Memory B cell (primary cell): ENCODE results near the gene DCAF7.

Source experiments
- ATAC-seq: fragments of 150-1000 bp; cut with Tn5 transposase; 2 replicates; pipeline ENCODE4 v1.10.0; 2021; ENCODE audit warnings: low read depth, mild to moderate bottlenecking, moderate library complexity
- DNase-seq, 2 donors: peaks; one replicate each; pipeline ENCODE4 v3.0.0; 2022; ENCODE audit warnings: low spot score in 2 of 2
- H3K27ac Mint-ChIP-seq: one replicate; pipeline ENCODE4 v1.8.0; 2022; ENCODE audit warnings: mild to moderate bottlenecking, moderate library complexity, mixed read lengths
- H3K27me3 Mint-ChIP-seq: one replicate; pipeline ENCODE4 v1.8.0; 2022; ENCODE audit warnings: mixed read lengths
- H3K36me3 Mint-ChIP-seq: one replicate; pipeline ENCODE4 v1.8.0; 2022; ENCODE audit warnings: mild to moderate bottlenecking, mixed read lengths
- H3K4me1 Mint-ChIP-seq: one replicate; pipeline ENCODE4 v1.8.0; 2022; ENCODE audit warnings: mixed read lengths
- H3K4me3 Mint-ChIP-seq: one replicate; pipeline ENCODE4 v1.8.0; 2022; ENCODE audit warnings: mild to moderate bottlenecking, moderate library complexity, mixed read lengths
- H3K9me3 Mint-ChIP-seq: one replicate; pipeline ENCODE4 v1.8.0; 2022; ENCODE audit warnings: mixed read lengths

DCAF7 gene

GRCh38 chr17:63549946-63550816 is at the start of gene DCAF7:
Gene DCAF7, plus strand, starts transcription at chr17:63550477. Its CDS starts 201 bp downstream, at chr17:63550678.
- Mint-ChIP-seq H3K27me3 (no peaks in the 10 kb centered on the region), H3K27ac (peak within 1 kb of the TSS; percentile 92), H3K9me3 (no peaks in the 10 kb centered on the region), H3K36me3 (no peaks in the 10 kb centered on the region), H3K4me3 (peak within 1 kb of the TSS; percentile 96), H3K4me1 (peaks cover 29% of the 10 kb centered on the region)
- peak; percentile 96 to 99 for DNase-seq
- ATAC-seq: peak; percentile 91

GRCh38 chr17:63500543-63501390 is 49.5 kb upstream of the DCAF7 start:
- ATAC-seq: no peak
- Mint-ChIP-seq H3K27ac (no peak overlapping the region), H3K4me3 (no peak overlapping the region), H3K9me3 (peaks cover 4% of the 10 kb centered on the region), H3K27me3 (peaks cover 27% of the 10 kb centered on the region), H3K36me3 (peaks cover 2% of the 10 kb centered on the region), H3K4me1 (no peaks in the 10 kb centered on the region)
- DNase-seq: no peak

GRCh38 chr17:63503341-63503705 is 47.0 kb upstream of the DCAF7 start:
- no peak for DNase-seq
- Mint-ChIP-seq H3K27ac (no peak overlapping the region), H3K27me3 (peaks cover 33% of the 10 kb centered on the region), H3K9me3 (peaks cover 5% of the 10 kb centered on the region), H3K4me1 (no peaks in the 10 kb centered on the region), H3K36me3 (peaks cover 2% of the 10 kb centered on the region), H3K4me3 (no peak overlapping the region)
- no peak for ATAC-seq

- Mint-ChIP-seq H3K27ac (no peak overlapping the region), H3K27me3 (peaks cover 36% of the 10 kb centered on the region), H3K4me1 (no peaks in the 10 kb centered on the region), H3K36me3 (peaks cover 2% of the 10 kb centered on the region), H3K4me3 (no peak overlapping the region), H3K9me3 (peaks cover 5% of the 10 kb centered on the region)
- ATAC-seq (no peak), DNase-seq (no peak)
Observed at GRCh38 chr17:63504261-63504660, 46.0 kb upstream of the DCAF7 start.

- no peak overlapping the region for H3K4me3 Mint-ChIP-seq
- H3K4me1 Mint-ChIP-seq: no peaks in the 10 kb centered on the region
- no peak for DNase-seq
- peaks cover 38% of the 10 kb centered on the region for H3K27me3 Mint-ChIP-seq
- H3K27ac Mint-ChIP-seq: no peak overlapping the region
- ATAC-seq: no peak
- H3K9me3 Mint-ChIP-seq: peaks cover 5% of the 10 kb centered on the region
- H3K36me3 Mint-ChIP-seq: peaks cover 2% of the 10 kb centered on the region
Observed at GRCh38 chr17:63505341-63505740, 44.9 kb upstream of the DCAF7 start.

GRCh38 chr17:63506627-63507026 is 43.6 kb upstream of the DCAF7 start:
- ATAC-seq: no peak
- no peak for DNase-seq
- H3K27ac Mint-ChIP-seq: no peak overlapping the region
- peaks cover 2% of the 10 kb centered on the region for H3K36me3 Mint-ChIP-seq
- no peaks in the 10 kb centered on the region for H3K4me1 Mint-ChIP-seq
- H3K27me3 Mint-ChIP-seq: peaks cover 27% of the 10 kb centered on the region
- H3K4me3 Mint-ChIP-seq: no peak overlapping the region
- peaks cover 5% of the 10 kb centered on the region for H3K9me3 Mint-ChIP-seq

GRCh38 chr17:63511331-63511730 is 38.9 kb upstream of the DCAF7 start:
- DNase-seq (no peak), ATAC-seq (no peak)
- Mint-ChIP-seq H3K36me3 (no peaks in the 10 kb centered on the region), H3K9me3 (no peaks in the 10 kb centered on the region), H3K4me1 (peaks cover 5% of the 10 kb centered on the region), H3K4me3 (no peak overlapping the region), H3K27me3 (peaks cover 13% of the 10 kb centered on the region), H3K27ac (no peak overlapping the region)

- no peaks in the 10 kb centered on the region for H3K9me3 Mint-ChIP-seq
- H3K27ac Mint-ChIP-seq: no peak overlapping the region
- no peak overlapping the region for H3K4me3 Mint-ChIP-seq
- no peak for DNase-seq
- H3K4me1 Mint-ChIP-seq: peaks cover 5% of the 10 kb centered on the region
- ATAC-seq: no peak
- H3K27me3 Mint-ChIP-seq: peaks cover 13% of the 10 kb centered on the region
- no peaks in the 10 kb centered on the region for H3K36me3 Mint-ChIP-seq
Observed at GRCh38 chr17:63512388-63512787, 37.9 kb upstream of the DCAF7 start.

- Mint-ChIP-seq H3K27ac (no peak overlapping the region), H3K9me3 (no peaks in the 10 kb centered on the region), H3K4me1 (peaks cover 5% of the 10 kb centered on the region), H3K36me3 (no peaks in the 10 kb centered on the region), H3K4me3 (no peak overlapping the region), H3K27me3 (peaks cover 11% of the 10 kb centered on the region)
- no peak for ATAC-seq
- DNase-seq: no peak
Observed at GRCh38 chr17:63512896-63513644, 37.2 kb upstream of the DCAF7 start.

- peaks cover 7% of the 10 kb centered on the region for H3K27me3 Mint-ChIP-seq
- H3K27ac Mint-ChIP-seq: no peak overlapping the region
- DNase-seq (no peak), ATAC-seq (no peak)
- H3K4me3 Mint-ChIP-seq: no peak overlapping the region
- peaks cover 5% of the 10 kb centered on the region for H3K4me1 Mint-ChIP-seq
- no peaks in the 10 kb centered on the region for H3K36me3 Mint-ChIP-seq
- H3K9me3 Mint-ChIP-seq: no peaks in the 10 kb centered on the region
Observed at GRCh38 chr17:63514477-63514876, 35.8 kb upstream of the DCAF7 start.

- no peaks in the 10 kb centered on the region for H3K9me3 Mint-ChIP-seq
- no peaks in the 10 kb centered on the region for H3K36me3 Mint-ChIP-seq
- H3K4me3 Mint-ChIP-seq: no peak overlapping the region
- ATAC-seq (no peak), DNase-seq (no peak)
- H3K4me1 Mint-ChIP-seq: peaks cover 5% of the 10 kb centered on the region
- peaks cover 7% of the 10 kb centered on the region for H3K27me3 Mint-ChIP-seq
- H3K27ac Mint-ChIP-seq: no peak overlapping the region
Observed at GRCh38 chr17:63514974-63515373, 35.3 kb upstream of the DCAF7 start.

- H3K36me3 Mint-ChIP-seq: no peaks in the 10 kb centered on the region
- no peak overlapping the region for H3K27ac Mint-ChIP-seq
- no peak overlapping the region for H3K4me3 Mint-ChIP-seq
- no peak for DNase-seq
- peaks cover 5% of the 10 kb centered on the region for H3K4me1 Mint-ChIP-seq
- H3K9me3 Mint-ChIP-seq: no peaks in the 10 kb centered on the region
- ATAC-seq: no peak
- peaks cover 5% of the 10 kb centered on the region for H3K27me3 Mint-ChIP-seq
Observed at GRCh38 chr17:63515426-63515825, 34.9 kb upstream of the DCAF7 start.

- Mint-ChIP-seq H3K4me3 (no peak overlapping the region), H3K4me1 (peaks cover 5% of the 10 kb centered on the region), H3K27ac (no peak overlapping the region), H3K27me3 (peaks cover 11% of the 10 kb centered on the region), H3K9me3 (no peaks in the 10 kb centered on the region), H3K36me3 (no peaks in the 10 kb centered on the region)
- ATAC-seq (no peak), DNase-seq (no peak)
Observed at GRCh38 chr17:63516910-63517824, 33.1 kb upstream of the DCAF7 start.
